CD4-positive, alpha-beta T cell (primary cell): ENCODE results near the gene GH2. TPM values are rescaled to one million over a fixed set of nuclear protein-coding genes. Genes with fewer than 3 reads are reported as not detected.
A peak's percentile ranks its signal among the peaks of the same experiment; 100 is the strongest.

Source experiments
- ATAC-seq: fragments of 200-7000 bp; cut with Tn5 transposase; one replicate; pipeline ENCODE4 v1.10.0; 2022; ENCODE audit warnings: mild to moderate bottlenecking; ENCODE audit not compliant: poor library complexity
- CTCF ChIA-PET: fragments of 350-600 bp; sonication (Branson Sonifier 250); formaldehyde crosslinking; loops from one replicate; lab custom pipeline; 2021; ENCODE audit warnings: antibody characterized with exemption, inconsistent platforms; lab: Charles Lee
- POLR2A ChIA-PET: fragments of 350-600 bp; sonication (Branson Sonifier 250); formaldehyde crosslinking; loops from one replicate; lab custom pipeline; 2021; ENCODE audit warnings: antibody characterized with exemption, inconsistent platforms; lab: Charles Lee
- DNase-seq, 14 experiments: peaks; one replicate each; pipeline ENCODE4 v3.0.0-alpha.2; 2013 to 2020; ENCODE audit warnings: mixed read lengths in 2 of 14
- H3K27ac ChIP-seq, 2 donors: one replicate each; pipeline versions ENCODE4 v1.5.1 to v1.7.0; 2013; ENCODE audit warnings: low read length in 2 of 2, low read depth in 1 of 2, mild to moderate bottlenecking in 1 of 2
- H3K27me3 ChIP-seq, 2 experiments: 1 replicate in 1 of 2; 2 replicates in 1 of 2; pipeline versions ENCODE4 v1.6.1 to v1.7.0; 2013; ENCODE audit warnings: low read length in 2 of 2, control low read depth in 1 of 2, mild to moderate bottlenecking in 1 of 2, moderate library complexity in 1 of 2; ENCODE audit not compliant: insufficient read depth in 2 of 2, control insufficient read depth in 1 of 2
- H3K36me3 ChIP-seq: one replicate; pipeline ENCODE4 v1.6.1; 2013; ENCODE audit warnings: low read length, control low read depth; ENCODE audit not compliant: insufficient read depth
- H3K4me1 ChIP-seq: one replicate; pipeline ENCODE4 v1.6.1; 2013; ENCODE audit warnings: low read length, control low read depth; ENCODE audit not compliant: insufficient read depth
- H3K4me3 ChIP-seq: one replicate; pipeline ENCODE4 v1.5.1; 2013; ENCODE audit warnings: mild to moderate bottlenecking, low read length, moderate library complexity
- H3K9me3 ChIP-seq, 2 experiments: 1 replicate in 1 of 2; 2 replicates in 1 of 2; pipeline versions ENCODE4 v1.6.1 to v1.7.0; 2013; ENCODE audit warnings: low read length in 2 of 2, mild to moderate bottlenecking in 2 of 2, control low read depth in 1 of 2, moderate library complexity in 1 of 2; ENCODE audit not compliant: control insufficient read depth in 1 of 2, insufficient read depth in 1 of 2
- H3K27ac Mint-ChIP-seq: one replicate; pipeline ENCODE4 v1.8.0; 2020; ENCODE audit warnings: mixed read lengths
- H3K27me3 Mint-ChIP-seq: one replicate; pipeline ENCODE4 v1.8.0; 2021; ENCODE audit warnings: mixed read lengths
- H3K36me3 Mint-ChIP-seq: one replicate; pipeline ENCODE4 v1.8.0; 2021; ENCODE audit warnings: low read depth, mixed read lengths
- H3K4me1 Mint-ChIP-seq: one replicate; pipeline ENCODE4 v1.8.0; 2021; ENCODE audit warnings: low read depth, mixed read lengths
- H3K4me3 Mint-ChIP-seq: one replicate; pipeline ENCODE4 v1.8.0; 2020; ENCODE audit warnings: mild to moderate bottlenecking, mixed read lengths
- H3K9me3 Mint-ChIP-seq: one replicate; pipeline ENCODE4 v1.8.0; 2020; ENCODE audit warnings: mixed read lengths
- CTCF ChIP-seq: fragments of 200-600 bp; IDR thresholded peaks from one replicate; pipeline ENCODE4 v1.8.0; 2022; ENCODE audit warnings: antibody characterized with exemption, mild to moderate bottlenecking
- intact Hi-C, 2 experiments: fragments of 100-400 bp; cut with DNase I in 1 of 2; cut with micrococcal nuclease in 1 of 2; formaldehyde crosslinking; loops; one replicate each; pipeline versions ENCODE4 v1.15.1 to v1.9.0; 2023 to 2025; cut with DNase I, micrococcal nuclease
- polyA plus RNA-seq, 2 donors: library from polyadenylated mRNA; unstranded; fragments of 120-200 nt; gene quantifications; one replicate each; pipeline ENCODE4 v1.2.1, GENCODE V29; 2013
- total RNA-seq, 174 experiments: library from RNA in 2 of 174; stranded (reverse) in 2 of 174; gene quantifications; one replicate each; pipeline ENCODE4 v1.2.3 and lab custom pipeline; 2021 to 2026

GH2 gene
- not detected for total RNA-seq
- polyA plus RNA-seq (2013, experiment 1 of 2), result not detected
- not detected for polyA plus RNA-seq (2013, experiment 2 of 2)
- 0 to 0.06 (median 0) reads per million in 172 experiments for total RNA-seq (lab: John Stamatoyannopoulos, UW)

- Mint-ChIP-seq H3K36me3 (no peaks in the 10 kb centered on the region), H3K4me3 (no peak within 1 kb of the TSS), H3K27ac (no peak within 1 kb of the TSS), H3K4me1 (no peaks in the 10 kb centered on the region), H3K27me3 (no peaks in the 10 kb centered on the region), H3K9me3 (no peaks in the 10 kb centered on the region)
- intact Hi-C loops, result no loop called here
- peak; percentile 33 to 81 (median 58) for DNase-seq
- H3K36me3 ChIP-seq, result no peaks in the 10 kb centered on the region
- no peak within 1 kb of the TSS for H3K4me3 ChIP-seq
- peak; percentile 99 for ATAC-seq
- POLR2A ChIA-PET, result no interaction called here
- peak; percentile 47 for TF ChIP-seq CTCF
- peaks cover 3% of the 10 kb centered on the region for H3K4me1 ChIP-seq
- no peak within 1 kb of the TSS for H3K27ac ChIP-seq
- CTCF ChIA-PET, result interaction anchor here (1.1 kb wide), 1 partner anchor 43 kb away, joined by 3 read pairs; no protein-coding TSS in a partner anchor
- H3K27me3 ChIP-seq, result no peaks in the 10 kb centered on the region
- H3K9me3 ChIP-seq, result no peaks in the 10 kb centered on the region
Measured at GRCh38 chr17:63881935-63882601, at the start of gene GH2. TSS of gene GH2 (minus strand) at chr17:63881944. CDS start at chr17:63881801, 143 bp downstream.

GRCh38 chr17:63930951-63931575, 49.3 kb upstream of the GH2 start:
- Histone ChIP-seq H3K36me3 (peaks cover 25% of the 10 kb centered on the region), H3K4me1 (peaks cover 33% of the 10 kb centered on the region), H3K27me3 (no peaks in the 10 kb centered on the region), H3K4me3 (peak overlapping the region; percentile 69), H3K9me3 (no peaks in the 10 kb centered on the region), H3K27ac (peak overlapping the region; percentile 60 to 63)
- Mint-ChIP-seq H3K9me3 (no peaks in the 10 kb centered on the region), H3K27ac (peak overlapping the region; percentile 92), H3K27me3 (no peaks in the 10 kb centered on the region), H3K4me3 (peak overlapping the region; percentile 92), H3K36me3 (peaks cover 10% of the 10 kb centered on the region), H3K4me1 (peaks cover 26% of the 10 kb centered on the region)
- intact Hi-C loops, result loop anchor here in 1 of 2 experiments (5.0 kb wide), 1 partner anchor 56 kb away; no protein-coding TSS in a partner anchor
- no peak for TF ChIP-seq CTCF
- POLR2A ChIA-PET, result interaction anchor here (0.6 to 2.4 kb wide), 8 partner anchors 15 to 215 kb away, joined by 3 to 20 read pairs (median 7); partner anchors contain the start of genes ERN1 and ICAM2
- CTCF ChIA-PET, result interaction anchor here (1.2 to 1.4 kb wide), 4 partner anchors 12 to 95 kb away, joined by 3 to 6 read pairs (median 4); no protein-coding TSS in a partner anchor
- ATAC-seq (peak; percentile 78), DNase-seq (peak; percentile 24 to 85 (median 60))
